ENCODE measurements around the gene DACH1. TPM values are rescaled to one million over a fixed set of nuclear protein-coding genes. Genes with fewer than 3 reads are reported as not detected.

Gene DACH1
- total RNA-seq, 1 experiment from 2014 or later, result not detected

- CTCF ChIA-PET, result no interaction called here
- Histone ChIP-seq H3F3A (ENCODE audit: low read length, unreplicated experiment) (no peaks in the 10 kb centered on the region), H3K36me3 (ENCODE audit: low read depth, low read length) (no peaks in the 10 kb centered on the region), H3K79me2 (ENCODE audit: low read length) (no peaks in the 10 kb centered on the region), H3K27ac (ENCODE audit: low read length) (no peak overlapping the region), H3K9ac (ENCODE audit: low read length) (no peak overlapping the region), H3K9me3 (ENCODE audit: low read length) (no peaks in the 10 kb centered on the region), H4K20me1 (ENCODE audit: low read length) (no peaks in the 10 kb centered on the region), H3K4me1 (ENCODE audit: insufficient read depth, low read length) (no peaks in the 10 kb centered on the region), H3K4me3 (ENCODE audit: low read length) (no peak overlapping the region), H3K4me2 (ENCODE audit: low read length) (no peak overlapping the region), H3K9me2 (replicated peaks; ENCODE audit: low read length) (no peaks in the 10 kb centered on the region), H3K27me3 (ENCODE audit: low read length) (peaks cover 43% of the 10 kb centered on the region), H2AFZ (ENCODE audit: low read length) (no peak overlapping the region)
- POLR2A ChIA-PET (ENCODE audit: unreplicated experiment), result no interaction called here
- no peak for TF ChIP-seq EZH2phosphoT487 (IDR thresholded peaks at IDR 0.05; ENCODE audit: borderline replicate concordance, low read length)
- no peak for TF ChIP-seq CTCF (conservative IDR thresholded peaks at IDR 0.05; ENCODE audit: low read depth, low read length)
- TF ChIP-seq EZH2 (IDR thresholded peaks at IDR 0.05; ENCODE audit: low read length, unreplicated experiment), result no peak
- DNase-seq, result no peak
- no TSS peak for BruUV-seq (replicated peaks)
- ATAC-seq, result no peak
- intact Hi-C loops (cut with micrococcal nuclease), result loop anchor here (5.0 to 10.0 kb wide), 3 partner anchors 265 to 1255 kb away; no protein-coding TSS in a partner anchor
These were observed 3.1 kb upstream of the DACH1 start for GRCh38 chr13:71870100-71870499.

- H3K9ac ChIP-seq (ENCODE audit: low read length), result no peak overlapping the region
- no peak overlapping the region for H2AFZ ChIP-seq (ENCODE audit: low read length)
- no peak overlapping the region for H3K27ac ChIP-seq (ENCODE audit: low read length)
- ChIA-PET POLR2A (ENCODE audit: unreplicated experiment) (no interaction called here), CTCF (no interaction called here)
- H3K27me3 ChIP-seq (ENCODE audit: low read length), result peaks cover 51% of the 10 kb centered on the region
- no peaks in the 10 kb centered on the region for H4K20me1 ChIP-seq (ENCODE audit: low read length)
- ATAC-seq (no peak), DNase-seq (no peak)
- no peaks in the 10 kb centered on the region for H3F3A ChIP-seq (ENCODE audit: low read length, unreplicated experiment)
- no peaks in the 10 kb centered on the region for H3K4me1 ChIP-seq (ENCODE audit: insufficient read depth, low read length)
- no TSS peak for BruUV-seq (replicated peaks)
- no peaks in the 10 kb centered on the region for H3K9me2 ChIP-seq (replicated peaks; ENCODE audit: low read length)
- H3K79me2 ChIP-seq (ENCODE audit: low read length), result no peaks in the 10 kb centered on the region
- no peaks in the 10 kb centered on the region for H3K9me3 ChIP-seq (ENCODE audit: low read length)
- TF ChIP-seq EZH2phosphoT487 (IDR thresholded peaks at IDR 0.05; ENCODE audit: borderline replicate concordance, low read length) (no peak), EZH2 (IDR thresholded peaks at IDR 0.05; ENCODE audit: low read length, unreplicated experiment) (no peak), CTCF (conservative IDR thresholded peaks at IDR 0.05; ENCODE audit: low read depth, low read length) (no peak)
- intact Hi-C loops (cut with micrococcal nuclease), result loop anchor here (10.0 kb wide), 2 partner anchors 204 to 326 kb away; no protein-coding TSS in a partner anchor
- no peak overlapping the region for H3K4me3 ChIP-seq (ENCODE audit: low read length)
- no peak overlapping the region for H3K4me2 ChIP-seq (ENCODE audit: low read length)
- no peaks in the 10 kb centered on the region for H3K36me3 ChIP-seq (ENCODE audit: low read depth, low read length)
These were observed 2.3 kb upstream of the DACH1 start for GRCh38 chr13:71869274-71869673.

GRCh38 chr13:71866335-71867130 is 471 bp downstream of the DACH1 start:
- ChIA-PET POLR2A (ENCODE audit: unreplicated experiment) (interaction anchor here (0.5 kb wide), 1 partner anchor 203 kb away, joined by 3 read pairs; no protein-coding TSS in a partner anchor), CTCF (no interaction called here)
- intact Hi-C loops (cut with micrococcal nuclease), result loop anchor here (10.0 kb wide), 2 partner anchors 202 to 328 kb away; no protein-coding TSS in a partner anchor
- Histone ChIP-seq H3K9me2 (replicated peaks; ENCODE audit: low read length) (no peaks in the 10 kb centered on the region), H2AFZ (ENCODE audit: low read length) (peak overlapping the region; percentile 69), H3K27ac (ENCODE audit: low read length) (no peak overlapping the region), H3F3A (ENCODE audit: low read length, unreplicated experiment) (no peaks in the 10 kb centered on the region), H3K27me3 (ENCODE audit: low read length) (peaks cover 74% of the 10 kb centered on the region), H4K20me1 (ENCODE audit: low read length) (no peaks in the 10 kb centered on the region), H3K79me2 (ENCODE audit: low read length) (no peaks in the 10 kb centered on the region), H3K9ac (ENCODE audit: low read length) (no peak overlapping the region), H3K4me1 (ENCODE audit: insufficient read depth, low read length) (no peaks in the 10 kb centered on the region), H3K9me3 (ENCODE audit: low read length) (no peaks in the 10 kb centered on the region), H3K36me3 (ENCODE audit: low read depth, low read length) (no peaks in the 10 kb centered on the region), H3K4me3 (ENCODE audit: low read length) (peak overlapping the region; percentile 67), H3K4me2 (ENCODE audit: low read length) (peak overlapping the region; percentile 89)
- no peak for DNase-seq
- peak; percentile 12; the same call in 1 of the 2 replicates for ATAC-seq
- TF ChIP-seq EZH2phosphoT487 (IDR thresholded peaks at IDR 0.05; ENCODE audit: borderline replicate concordance, low read length) (no peak), CTCF (conservative IDR thresholded peaks at IDR 0.05; ENCODE audit: low read depth, low read length) (no peak), EZH2 (IDR thresholded peaks at IDR 0.05; ENCODE audit: low read length, unreplicated experiment) (no peak)
- BruUV-seq (replicated peaks), result no TSS peak

Data from PC-3 (cell line).